Testis (tissue), 3 donors: ENCODE results near the gene TBC1D2. TPM values are rescaled to one million over a fixed set of nuclear protein-coding genes. Genes with fewer than 3 reads are reported as not detected.

ENCODE experiments used
- DNase-seq: peaks from one replicate; pipeline ENCODE4 v3.0.0-alpha.2; 2019
- H3K27ac ChIP-seq, 2 donors: fragments of 200-600 bp; sonication (generic); one replicate each; pipeline ENCODE4 v1.5.1; 2019
- H3K27me3 ChIP-seq: fragments of 200-600 bp; sonication (generic); one replicate; pipeline ENCODE4 v1.5.1; 2019
- H3K36me3 ChIP-seq: fragments of 200-600 bp; sonication (generic); one replicate; pipeline ENCODE4 v1.5.1; 2017; ENCODE audit warnings: low read depth; ENCODE audit errors: missing control alignments
- H3K4me1 ChIP-seq: fragments of 200-600 bp; sonication (generic); one replicate; pipeline ENCODE4 v1.5.1; 2019
- H3K4me3 ChIP-seq, 2 donors: fragments of 200-600 bp; sonication (generic); one replicate each; pipeline ENCODE4 v1.5.1; 2017 to 2019
- H3K9me3 ChIP-seq: fragments of 200-600 bp; sonication (generic); one replicate; pipeline ENCODE4 v1.5.1; 2017
- POLR2A ChIP-seq: fragments of 450-650 bp; IDR thresholded peaks from one replicate; pipeline ENCODE4 v1.6.1; 2017; ENCODE audit warnings: antibody characterized with exemption, mild to moderate bottlenecking, moderate library complexity
- WGBS, 2 donors: methylation state at CpG; one replicate each; pipeline ENCODE4 v1.1.5; 2018; 5-methylcytosine and 5-hydroxymethylcytosine counted together
- intact Hi-C: fragments of 100-400 bp; cut with DNase I; formaldehyde crosslinking; loops from one replicate; pipeline ENCODE4 v1.15.1; 2023; ENCODE audit warnings: low total_unique reads
- microRNA-seq, 2 donors: library from miRNA; unstranded; fragments of <30 nt; microRNA quantifications; one replicate each; pipeline ENCODE4, GENCODE V29; 2016; ENCODE audit warnings: borderline number of aligned reads in 2 of 2, borderline replicate concordance in 1 of 2
- polyA plus RNA-seq: library from polyadenylated mRNA; stranded (reverse); fragments of 350-450 nt; fragmentation: Illumina TruSeq; extraction: RNeasy Lipid Tissue Mini Kit (QIAGEN cat#74804); gene quantifications from one replicate; pipeline ENCODE4 v1.2.3, GENCODE V29; 2014; ENCODE audit warnings: low read depth, low replicate concordance; ENCODE audit not compliant: insufficient read depth
- small RNA-seq, 2 donors: library from RNA; depleted of rRNA; stranded (forward); fragments of <200 nt; gene quantifications; one replicate each; pipeline ENCODE3, GENCODE V24; 2016
- total RNA-seq, 2 donors: library from RNA; depleted of rRNA; stranded (reverse); fragments of >200 nt; gene quantifications; one replicate each; pipeline ENCODE4 v1.2.3, GENCODE V29; 2016
- TF ChIP-seq, protein P1 (sequence below), 3 experiments: fragments of 450-650 bp in 2 of 3; fragments of 200-600 bp in 1 of 3; sonication (generic) in 1 of 3; IDR thresholded peaks; one replicate each; pipeline ENCODE4 v1.5.1; 2016 to 2019; ENCODE audit warnings: antibody characterized with exemption in 3 of 3, mild to moderate bottlenecking in 2 of 3, moderate library complexity in 1 of 3

The TBC1D2 gene
- total and polyA plus RNA-seq, 3 donors from 2014 or later: 5.1 to 9.2 (median 8.5) TPM

DNA sequence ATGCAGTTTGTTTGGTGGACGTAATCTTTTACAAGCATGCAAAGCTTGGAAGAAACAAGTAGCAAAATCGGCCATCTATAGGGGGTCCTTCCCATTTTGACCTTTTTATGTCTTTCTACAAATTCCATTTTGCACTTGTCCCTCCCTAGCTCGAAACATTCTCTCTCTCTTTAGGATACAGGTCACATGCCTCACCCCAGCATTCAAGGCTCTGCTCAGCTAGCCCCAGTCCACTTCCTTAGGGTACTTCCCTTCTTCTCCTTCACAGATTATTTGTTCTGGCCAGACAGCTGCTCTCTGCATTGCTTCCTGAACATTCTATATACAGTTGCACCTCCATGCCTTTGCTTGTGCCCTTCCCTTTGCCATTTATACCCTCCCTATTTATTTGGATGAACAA is 104.7 kb downstream of the TBC1D2 start:
- intact Hi-C loops: no loop called here
- H3K4me1 ChIP-seq: no peaks in the 10 kb centered on the region
- DNase-seq: no peak
- H3K36me3 ChIP-seq: no peaks in the 10 kb centered on the region
- no peaks in the 10 kb centered on the region for H3K9me3 ChIP-seq
- 83 to 84% methylated on average over 3 of the region's 3 CpGs for WGBS, 2 donors
- H3K27ac ChIP-seq: no peak overlapping the region
- TF ChIP-seq, protein P1, sequence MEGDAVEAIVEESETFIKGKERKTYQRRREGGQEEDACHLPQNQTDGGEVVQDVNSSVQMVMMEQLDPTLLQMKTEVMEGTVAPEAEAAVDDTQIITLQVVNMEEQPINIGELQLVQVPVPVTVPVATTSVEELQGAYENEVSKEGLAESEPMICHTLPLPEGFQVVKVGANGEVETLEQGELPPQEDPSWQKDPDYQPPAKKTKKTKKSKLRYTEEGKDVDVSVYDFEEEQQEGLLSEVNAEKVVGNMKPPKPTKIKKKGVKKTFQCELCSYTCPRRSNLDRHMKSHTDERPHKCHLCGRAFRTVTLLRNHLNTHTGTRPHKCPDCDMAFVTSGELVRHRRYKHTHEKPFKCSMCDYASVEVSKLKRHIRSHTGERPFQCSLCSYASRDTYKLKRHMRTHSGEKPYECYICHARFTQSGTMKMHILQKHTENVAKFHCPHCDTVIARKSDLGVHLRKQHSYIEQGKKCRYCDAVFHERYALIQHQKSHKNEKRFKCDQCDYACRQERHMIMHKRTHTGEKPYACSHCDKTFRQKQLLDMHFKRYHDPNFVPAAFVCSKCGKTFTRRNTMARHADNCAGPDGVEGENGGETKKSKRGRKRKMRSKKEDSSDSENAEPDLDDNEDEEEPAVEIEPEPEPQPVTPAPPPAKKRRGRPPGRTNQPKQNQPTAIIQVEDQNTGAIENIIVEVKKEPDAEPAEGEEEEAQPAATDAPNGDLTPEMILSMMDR (IDR thresholded peaks at IDR 0.05): no peak
- TF ChIP-seq POLR2A: no peak
- H3K27me3 ChIP-seq: no peaks in the 10 kb centered on the region
- H3K4me3 ChIP-seq: no peak overlapping the region

DNA sequence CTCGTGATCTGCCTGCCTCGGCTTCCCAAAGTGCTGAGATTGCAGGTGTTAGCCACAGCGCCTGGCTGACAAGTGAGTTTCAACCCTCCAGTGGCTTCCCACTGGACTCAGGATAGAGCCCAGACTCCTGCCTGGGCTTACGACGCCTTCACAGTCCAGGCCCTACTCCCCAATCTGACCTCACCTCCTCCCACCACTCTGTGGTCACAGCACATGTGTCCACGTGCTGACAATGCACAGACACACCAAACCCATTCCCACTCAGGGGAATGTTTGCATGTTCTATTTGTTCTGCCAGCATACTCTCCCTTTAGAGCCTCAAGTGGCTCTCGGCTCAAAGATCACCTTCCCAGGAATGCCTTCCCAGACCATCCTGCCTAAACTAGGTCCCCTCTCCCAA is 105.3 kb downstream of the TBC1D2 start:
- no peaks in the 10 kb centered on the region for H3K27me3 ChIP-seq
- intact Hi-C loops: no loop called here

GRCh38 chr9:98149422-98149821 is 106.0 kb downstream of the TBC1D2 start:
- 52 to 71% methylated on average over 3 of the region's 3 CpGs for WGBS, 2 donors
- intact Hi-C loops: no loop called here
- Histone ChIP-seq H3K4me1 (no peaks in the 10 kb centered on the region), H3K27ac (no peak overlapping the region), H3K4me3 (no peak overlapping the region), H3K9me3 (no peaks in the 10 kb centered on the region), H3K27me3 (no peaks in the 10 kb centered on the region), H3K36me3 (no peaks in the 10 kb centered on the region)
- DNase-seq: no peak
- TF ChIP-seq POLR2A: no peak
- TF ChIP-seq, protein P1 (IDR thresholded peaks at IDR 0.05): no peak

More for the DNA sequence above, 105.3 kb downstream of the TBC1D2 start:
- WGBS, 2 donors: 79 to 84% methylated on average over 6 to 7 of the region's 7 CpGs
- Histone ChIP-seq H3K27ac (no peak overlapping the region), H3K36me3 (no peaks in the 10 kb centered on the region), H3K4me3 (no peak overlapping the region), H3K4me1 (no peaks in the 10 kb centered on the region), H3K9me3 (no peaks in the 10 kb centered on the region)
- DNase-seq: no peak
- no peak for TF ChIP-seq POLR2A
- TF ChIP-seq, protein P1 (IDR thresholded peaks at IDR 0.05): no peak

Small RNA genes lying within 50 kb of the gene (microRNA-seq; reads per million reads assigned to microRNA genes)
- gene MIR6854: 0 reads per million in 2 donors

Small RNA genes lying within 50 kb of the gene (small RNA-seq; reads per million reads assigned to genes)
- gene MIR6854: 0 reads per million in 2 donors

Other genes with a start within 250 kb of the TBC1D2 start
- gene NANS, start 198.9 kb downstream of the TBC1D2 start, total RNA-seq: 10 to 100 TPM; 66.5 to 82.5 TPM
- gene NANS, start 198.9 kb downstream of the TBC1D2 start, polyA plus RNA-seq: 34.7 TPM
- 10 to 100 TPM; 19.6 to 21.3 TPM for gene TRIM14, start 136.4 kb downstream of the TBC1D2 start, total RNA-seq
- 17.3 TPM for gene TRIM14, start 136.4 kb downstream of the TBC1D2 start, polyA plus RNA-seq
- gene CORO2A, start 63.0 kb downstream of the TBC1D2 start, total RNA-seq: 10 to 100 TPM; 46.3 to 50.5 TPM
- gene CORO2A, start 63.0 kb downstream of the TBC1D2 start, polyA plus RNA-seq: 28.0 TPM